NCI-H2196 treated with DMSO at 0.1 percent for 48 hours (cell line): ENCODE results near the gene TOP1.
A peak's percentile ranks its signal among the peaks of the same experiment; 100 is the strongest.
"Not testable (repeated sequence)": the region's sequence is repeated elsewhere in the genome, so short reads cannot be mapped to it uniquely, and the experiment has no call there.

Source experiments
- DNase-seq: peaks from one replicate; lab custom pipeline; 2025; ENCODE audit not compliant: unreplicated experiment; lab: John Stamatoyannopoulos, UW

The TOP1 gene

DNA sequence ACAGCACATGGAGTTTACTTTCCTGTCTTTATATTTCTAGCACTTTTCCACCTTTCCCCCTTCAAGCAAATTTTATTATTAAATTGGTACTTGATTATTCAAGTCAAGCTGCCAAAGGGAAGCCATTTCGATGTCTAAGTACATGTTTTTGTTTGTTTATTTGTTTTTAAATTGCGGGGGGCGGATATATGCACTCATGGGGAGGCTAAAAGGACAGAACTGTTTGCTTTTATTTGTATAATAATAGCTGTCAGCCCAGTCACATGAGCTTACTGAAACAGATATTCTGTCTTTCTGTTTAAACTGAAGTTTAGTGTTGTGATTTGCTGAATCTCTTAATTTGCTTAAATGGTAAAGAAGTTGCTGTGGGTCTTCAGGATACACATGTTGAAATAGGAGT is 59.2 kb downstream of the TOP1 start:
- no peak for DNase-seq

- no peak for DNase-seq
Observed at GRCh38 chr20:41089555-41089954, 60.9 kb downstream of the TOP1 start.

GRCh38 chr20:41091927-41092326 is 63.3 kb downstream of the TOP1 start:
- no peak for DNase-seq

DNA sequence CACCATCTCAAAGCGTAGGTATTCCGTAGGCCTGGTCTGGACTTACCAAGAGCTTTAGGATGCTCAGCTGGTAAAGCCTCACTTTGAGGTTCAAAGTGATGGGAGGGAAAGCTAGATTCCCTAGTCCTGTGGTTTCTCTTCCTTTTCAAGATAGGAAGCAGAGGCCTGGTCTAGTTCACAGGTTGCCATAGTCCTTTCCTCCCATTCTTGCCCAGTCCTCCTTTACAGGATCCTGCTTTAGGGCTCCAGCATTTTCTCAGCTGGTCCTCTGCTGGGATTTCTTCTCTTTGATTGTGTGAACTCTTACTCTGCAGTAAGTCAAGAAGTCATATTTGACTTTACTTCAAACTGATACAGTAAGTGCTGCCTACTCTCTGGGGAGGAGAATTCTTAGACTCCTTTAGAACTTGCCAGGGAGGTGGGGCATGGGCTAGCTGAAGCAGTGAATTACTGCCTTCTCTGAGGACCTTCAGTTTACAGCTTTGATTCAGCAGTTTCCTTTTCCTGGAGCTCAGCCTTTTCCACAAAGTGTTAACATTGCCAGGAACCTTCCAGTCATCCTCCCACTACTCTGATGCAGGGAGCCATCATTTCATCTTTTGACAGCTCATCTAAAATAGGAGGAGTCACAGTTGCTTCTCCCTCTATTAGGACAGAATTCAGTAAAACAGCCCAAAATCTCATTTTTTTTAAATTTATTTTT is 65.9 kb downstream of the TOP1 start:
- no peak for DNase-seq

GRCh38 chr20:41095110-41095969 is 66.7 kb downstream of the TOP1 start:
- DNase-seq = peak; percentile 42

- no peak for DNase-seq
Observed at GRCh38 chr20:41098703-41099250, 70.2 kb downstream of the TOP1 start.

GRCh38 chr20:41100001-41100480 is 71.4 kb downstream of the TOP1 start:
- no peak for DNase-seq

DNA sequence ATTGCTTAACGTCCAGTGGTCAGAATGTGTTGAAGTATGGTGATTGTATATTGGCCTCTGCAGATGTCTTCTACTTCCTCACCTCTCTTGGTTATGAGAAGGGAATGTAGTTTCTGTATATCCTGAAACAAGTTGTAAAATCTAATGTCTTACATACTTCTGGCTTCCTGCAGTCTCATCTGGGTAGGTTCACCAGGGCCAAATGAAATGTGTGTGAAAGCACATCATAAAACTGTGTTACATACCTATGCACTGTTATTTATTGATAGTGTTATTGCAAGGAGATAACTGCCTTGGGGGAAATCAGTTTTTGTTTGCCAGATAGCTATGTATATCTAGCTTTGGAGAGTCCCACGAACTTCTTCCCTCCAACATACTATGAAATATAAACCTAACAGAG is 73.0 kb downstream of the TOP1 start:
- no peak for DNase-seq

- no peak for DNase-seq
Observed at GRCh38 chr20:41108531-41108930, 79.9 kb downstream of the TOP1 start.

DNA sequence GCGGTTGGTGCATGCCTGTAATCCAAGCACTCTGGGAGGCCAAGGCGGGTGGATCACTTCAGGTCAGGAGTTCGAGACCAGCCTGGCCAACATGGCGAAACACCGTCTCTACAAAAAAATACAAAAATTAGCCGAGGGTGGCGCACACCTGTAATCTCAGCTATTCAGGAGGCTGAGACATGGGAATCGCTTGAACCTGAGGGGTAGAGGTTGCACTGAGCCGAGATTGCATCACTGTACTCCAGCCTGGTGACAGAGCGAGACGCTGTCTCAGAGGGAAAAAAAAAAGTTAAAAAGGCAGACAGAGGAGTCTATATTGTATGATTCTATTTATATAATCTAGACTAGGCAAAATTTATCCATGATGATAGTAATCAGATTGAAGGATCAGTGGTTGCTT is 81.4 kb downstream of the TOP1 start:
- no peak for DNase-seq

- DNase-seq = no peak
Observed at GRCh38 chr20:41110930-41111577, 82.4 kb downstream of the TOP1 start.

- no peak for DNase-seq
Observed at GRCh38 chr20:41111578-41111951, 82.9 kb downstream of the TOP1 start.

- no peak for DNase-seq
Observed at GRCh38 chr20:41116282-41116956, 87.8 kb downstream of the TOP1 start.

DNA sequence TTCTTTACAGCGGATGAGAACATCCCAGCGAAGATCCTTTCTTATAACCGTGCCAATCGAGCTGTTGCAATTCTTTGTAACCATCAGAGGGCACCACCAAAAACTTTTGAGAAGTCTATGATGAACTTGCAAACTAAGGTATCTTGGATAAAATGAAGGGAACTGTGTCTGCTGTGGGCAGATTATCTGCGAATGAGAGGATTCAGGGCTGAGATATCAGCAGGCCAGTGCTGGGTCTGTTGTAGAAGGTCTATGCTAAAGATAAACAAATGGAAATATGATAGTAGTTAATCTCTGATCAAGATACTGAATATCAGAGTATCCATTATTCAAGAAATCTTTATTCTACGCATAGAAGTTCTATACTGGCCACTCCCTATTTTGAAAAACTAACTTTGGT is 89.5 kb downstream of the TOP1 start:
- DNase-seq = not testable (repeated sequence)

DNA sequence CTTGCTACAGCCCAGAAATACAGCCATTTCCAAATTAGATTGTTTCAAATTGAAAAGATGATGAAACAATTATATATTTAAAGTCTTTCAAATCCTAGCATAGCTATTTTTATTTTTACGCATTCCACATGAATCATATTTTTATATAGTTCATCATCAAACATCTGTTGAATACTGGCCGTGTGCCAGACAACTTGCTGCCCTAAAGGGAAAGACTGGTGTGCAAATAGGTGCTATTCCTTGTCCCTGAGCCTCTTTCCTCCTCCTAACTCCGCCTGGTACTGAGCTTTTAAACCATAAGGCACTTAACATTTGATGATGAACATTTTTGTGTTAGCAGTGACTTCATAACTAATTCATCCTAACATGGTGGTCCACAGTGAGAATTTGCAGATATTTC is 90.0 kb downstream of the TOP1 start:
- DNase-seq = no peak

DNA sequence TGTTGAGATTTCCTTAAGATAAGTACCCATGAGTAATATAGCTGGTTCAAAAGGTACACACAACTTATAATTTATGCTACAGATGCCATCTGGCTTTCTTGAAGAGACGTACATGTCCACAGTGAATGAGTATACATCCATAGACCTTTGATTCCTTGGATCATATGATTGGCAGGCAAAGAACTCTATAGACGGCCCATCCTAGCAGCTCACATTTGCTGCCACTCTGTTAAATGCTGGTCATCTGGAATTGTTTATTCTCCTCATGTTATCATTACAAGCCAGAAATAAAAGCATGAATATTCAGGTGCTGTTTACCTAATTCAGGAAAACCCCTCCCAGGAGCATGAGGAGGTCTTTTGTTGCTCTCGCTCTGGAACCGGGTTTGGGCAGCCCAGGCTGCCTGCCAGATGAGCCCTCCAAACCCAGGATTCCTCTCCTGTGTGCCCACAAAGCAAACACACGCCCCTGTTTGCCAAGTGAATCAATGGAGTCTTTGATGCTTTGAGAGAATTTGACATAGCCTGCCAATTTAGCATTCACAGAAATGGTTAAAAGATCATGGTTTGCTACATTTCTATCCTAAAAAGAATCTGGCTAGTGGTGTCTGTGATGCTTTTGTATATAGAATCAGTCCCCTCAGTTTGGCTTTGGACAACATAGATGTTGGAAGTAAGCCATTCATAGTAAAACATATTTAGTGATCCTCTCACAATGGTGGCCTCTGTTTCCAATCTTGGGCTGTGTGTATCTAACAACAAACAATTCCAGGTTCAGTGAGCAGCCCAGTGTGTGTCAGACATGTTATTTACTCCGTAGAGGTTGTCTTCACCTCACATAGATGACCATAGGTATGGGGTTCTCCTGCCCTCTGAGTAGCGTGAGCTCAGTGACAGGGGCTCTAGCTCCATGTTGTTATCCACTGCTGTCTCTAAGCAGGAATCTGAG is 91.3 kb downstream of the TOP1 start:
- DNase-seq = peak; percentile 60

DNA sequence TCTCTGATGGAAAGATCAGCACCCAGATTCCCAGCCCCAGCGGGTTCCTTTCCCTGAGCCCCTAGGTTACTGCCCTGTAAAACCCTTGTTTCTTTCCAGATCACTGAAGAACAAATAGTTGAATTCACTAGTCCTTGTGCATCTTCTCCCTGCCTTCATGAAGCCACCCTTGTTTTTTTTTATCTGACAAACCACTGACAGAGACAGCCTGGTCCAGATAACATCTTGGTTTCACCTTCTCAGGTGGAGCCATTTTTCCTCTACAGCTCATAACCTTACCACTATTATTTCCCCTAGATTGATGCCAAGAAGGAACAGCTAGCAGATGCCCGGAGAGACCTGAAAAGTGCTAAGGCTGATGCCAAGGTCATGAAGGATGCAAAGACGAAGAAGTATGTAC is 92.8 kb downstream of the TOP1 start:
- DNase-seq = no peak

DNA sequence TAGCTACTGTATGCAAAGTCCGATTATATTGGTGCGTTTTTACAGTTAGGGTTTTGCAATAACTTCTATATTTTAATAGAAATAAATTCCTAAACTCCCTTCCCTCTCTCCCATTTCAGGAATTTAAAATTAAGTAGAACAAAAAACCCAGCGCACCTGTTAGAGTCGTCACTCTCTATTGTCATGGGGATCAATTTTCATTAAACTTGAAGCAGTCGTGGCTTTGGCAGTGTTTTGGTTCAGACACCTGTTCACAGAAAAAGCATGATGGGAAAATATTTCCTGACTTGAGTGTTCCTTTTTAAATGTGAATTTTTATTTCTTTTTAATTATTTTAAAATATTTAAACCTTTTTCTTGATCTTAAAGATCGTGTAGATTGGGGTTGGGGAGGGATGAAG is 95.0 kb downstream of the TOP1 start:
- no peak for DNase-seq

DNA sequence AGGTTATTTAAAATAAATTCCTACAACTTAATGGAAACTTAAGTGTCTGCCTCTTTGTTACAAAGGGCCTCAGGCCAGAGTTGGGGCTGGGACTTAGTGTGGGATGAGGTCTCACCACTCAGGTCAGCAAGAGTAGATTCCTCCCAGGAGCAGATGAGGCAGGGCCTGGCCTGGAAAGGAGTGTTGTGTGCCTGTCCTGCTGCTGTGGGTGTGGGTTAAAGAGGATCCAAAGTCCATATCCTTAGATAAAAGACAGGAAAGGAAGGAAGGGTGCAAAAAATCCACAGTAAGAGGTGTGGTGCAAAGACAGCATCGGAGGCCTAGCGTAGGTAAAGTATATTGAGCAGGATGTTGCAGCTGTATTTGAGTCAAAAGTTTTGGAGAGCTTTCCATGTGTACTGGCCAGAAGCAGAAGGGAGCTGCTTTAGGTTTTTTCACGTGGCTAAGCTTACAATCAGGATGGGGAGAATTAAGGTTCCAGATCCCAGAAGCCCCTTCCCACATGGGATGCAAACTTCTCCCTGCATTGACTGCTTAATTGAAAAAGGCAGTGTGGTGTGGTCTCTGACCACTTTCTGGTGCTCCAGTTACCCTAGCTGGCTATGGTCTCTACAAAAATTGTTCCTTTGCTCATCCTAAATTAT is 96.0 kb downstream of the TOP1 start:
- no peak for DNase-seq
